HepG2 (cell line): ENCODE measurements around the gene GPC6. TPM values are rescaled to one million over a fixed set of nuclear protein-coding genes. Genes with fewer than 3 reads are reported as not detected.

Source experiments
- AHDC1 ChIP-seq: sonication (generic); formaldehyde crosslinking; IDR thresholded peaks from 2 replicates; pipeline ENCODE4 v1.5.1; 2020; ENCODE audit warnings: mild to moderate bottlenecking, missing genetic modification reagents, borderline replicate concordance
- ARID5B ChIP-seq: IDR thresholded peaks from 2 replicates; pipeline ENCODE4 v1.4.0; 2020; ENCODE audit warnings: mild to moderate bottlenecking, missing genetic modification reagents
- CREB1 ChIP-seq, 2 experiments: fragments of 450-650 bp in 1 of 2; IDR thresholded peaks; 2 replicates each; pipeline ENCODE4 v1.6.1; 2016 to 2017; ENCODE audit warnings: control low read depth in 1 of 2, mild to moderate bottlenecking in 1 of 2, missing compliant biosample characterization in 1 of 2, missing genetic modification characterization in 1 of 2
- FOXA1 ChIP-seq, 2 experiments: fragments of 450-650 bp in 1 of 2; sonication (generic) in 1 of 2; formaldehyde crosslinking in 1 of 2; IDR thresholded peaks; 2 replicates each; pipeline versions ENCODE4 v1.4.0 to v1.6.1; 2016 to 2020; ENCODE audit warnings: missing genetic modification reagents in 1 of 2
- GMEB2 ChIP-seq: IDR thresholded peaks from 2 replicates; pipeline ENCODE4 v1.6.1; 2016; ENCODE audit warnings: missing biosample characterization, missing genetic modification reagents, low read depth
- MIER2 ChIP-seq: IDR thresholded peaks from 2 replicates; pipeline ENCODE4 v1.6.1; 2016; ENCODE audit warnings: missing biosample characterization, missing genetic modification reagents
- MYNN ChIP-seq: sonication (generic); formaldehyde crosslinking; IDR thresholded peaks from 2 replicates; pipeline ENCODE4 v1.4.0; 2020; ENCODE audit warnings: mild to moderate bottlenecking, low read depth, missing genetic modification reagents
- WIZ ChIP-seq: sonication (generic); formaldehyde crosslinking; IDR thresholded peaks from 2 replicates; pipeline ENCODE4 v1.5.1; 2020; ENCODE audit warnings: mild to moderate bottlenecking, missing genetic modification reagents
- ZBTB25 ChIP-seq: IDR thresholded peaks from 2 replicates; pipeline ENCODE4 v1.6.1; 2018; ENCODE audit warnings: missing genetic modification reagents
- ZBTB7B ChIP-seq: sonication (generic); formaldehyde crosslinking; IDR thresholded peaks from 2 replicates; pipeline ENCODE4 v1.4.0; 2020; ENCODE audit warnings: missing genetic modification reagents
- ZMYM2 ChIP-seq: sonication (generic); formaldehyde crosslinking; IDR thresholded peaks from 2 replicates; pipeline ENCODE4 v1.8.0; 2022; ENCODE audit warnings: mild to moderate bottlenecking, missing genetic modification reagents
- polyA plus RNA-seq, 8 experiments: library from polyadenylated mRNA; depleted of rRNA in 3 of 8; stranded (reverse) in 7 of 8; unstranded in 1 of 8; fragments of >200 nt; fragmentation: Illumina TruSeq in 4 of 8; extraction: Trizol in 4 of 8; gene quantifications; 2 replicates each; pipeline versions ENCODE4 v1.2.1 to v1.2.3, GENCODE V29; 2011 to 2016; ENCODE audit warnings: low read depth in 4 of 8, missing spikeins in 1 of 8, mixed read lengths in 1 of 8; ENCODE audit not compliant: insufficient read depth in 1 of 8
- total RNA-seq, 5 experiments: library from RNA; depleted of rRNA; stranded (reverse); fragments of >200 nt; fragmentation: Illumina TruSeq; extraction: Trizol; gene quantifications; 2 replicates each; pipeline ENCODE4 v1.2.3, GENCODE V29; 2016; ENCODE audit warnings: low read depth in 1 of 5

Gene GPC6
- total and polyA plus RNA-seq, 2 of the 13 experiments (the other 11 are each of a cell fraction or from before 2014, with no cell fraction given) = 24.5 to 33.9 TPM

GRCh38 chr13:93966267-93966936 is 739.8 kb downstream of the GPC6 start (continued):
- TF ChIP-seq AHDC1 (CRISPR knock-in tag) (peak; percentile 95), MYNN (CRISPR knock-in tag) (peak; percentile 97), FOXA1 (IDR thresholded peaks at IDR 0.05) (peak; percentile 72), FOXA1 (CRISPR knock-in tag; IDR thresholded peaks at IDR 0.05) (peak; percentile 80), ZBTB25 (CRISPR knock-in tag) (peak; percentile 44; the same call in 1 of the 2 replicates), WIZ (CRISPR knock-in tag) (no peak), ARID5B (CRISPR knock-in tag) (peak; percentile 96), ZMYM2 (CRISPR knock-in tag) (no peak), GMEB2 (CRISPR knock-in tag) (no peak), CREB1 (IDR thresholded peaks at IDR 0.05) (no peak), CREB1 (CRISPR knock-in tag; IDR thresholded peaks at IDR 0.05) (0 out of 2 replicates have a peak, but pooled peaks have one; percentile 13), ZBTB7B (CRISPR knock-in tag) (no peak), MIER2 (peak; percentile 62; the same call in 1 of the 2 replicates)
